NT2/D1 (cell line): ENCODE results near the gene TFCP2L1.

Source experiments
- DNase-seq: peaks from one replicate; pipeline ENCODE4 v3.0.0-alpha.2; 2011; ENCODE audit warnings: low read depth, low spot score
- H3K27me3 ChIP-seq: 2 replicates; pipeline ENCODE4 v1.6.0; 2011; ENCODE audit warnings: mild to moderate bottlenecking; ENCODE audit not compliant: insufficient read length, insufficient read depth
- H3K36me3 ChIP-seq: 2 replicates; pipeline ENCODE4 v1.6.1; 2011; ENCODE audit warnings: mild to moderate bottlenecking, low read length, mixed read lengths; ENCODE audit not compliant: insufficient read depth, insufficient read length
- H3K4me1 ChIP-seq: 2 replicates; pipeline ENCODE4 v1.5.1; 2011; ENCODE audit not compliant: insufficient read depth, insufficient read length
- H3K4me3 ChIP-seq: 2 replicates; pipeline ENCODE4 v1.5.1; 2011; ENCODE audit warnings: low read depth; ENCODE audit not compliant: insufficient read length
- H3K9ac ChIP-seq: 2 replicates; pipeline ENCODE4 v1.6.0; 2011; ENCODE audit warnings: low read depth; ENCODE audit not compliant: insufficient read length
- H3K9me3 ChIP-seq: 2 replicates; pipeline ENCODE4 v1.5.1; 2011; ENCODE audit warnings: mild to moderate bottlenecking, low read length; ENCODE audit not compliant: insufficient read depth
- SUZ12 ChIP-seq: IDR thresholded peaks from 2 replicates; pipeline ENCODE4 v1.6.1; 2011; ENCODE audit not compliant: insufficient read length, insufficient read depth; ENCODE audit errors: extremely low read depth
- YY1 ChIP-seq: IDR thresholded peaks from 2 replicates; pipeline ENCODE4 v1.6.1; 2011; ENCODE audit not compliant: insufficient read length, insufficient read depth
- ZNF274 ChIP-seq: IDR thresholded peaks from 2 replicates; pipeline ENCODE4 v1.6.1; 2011; ENCODE audit warnings: mild to moderate bottlenecking, low read depth, low read length

The TFCP2L1 gene

GRCh38 chr2:121202541-121203310, 82.3 kb downstream of the TFCP2L1 start:
- Histone ChIP-seq H3K27me3 (no peaks in the 10 kb centered on the region), H3K9me3 (no peaks in the 10 kb centered on the region), H3K36me3 (no peaks in the 10 kb centered on the region), H3K4me1 (peaks cover 7% of the 10 kb centered on the region), H3K9ac (no peak overlapping the region), H3K4me3 (no peak overlapping the region)
- TF ChIP-seq YY1 (no peak), SUZ12 (no peak), ZNF274 (no peak)
- no peak for DNase-seq

DNA sequence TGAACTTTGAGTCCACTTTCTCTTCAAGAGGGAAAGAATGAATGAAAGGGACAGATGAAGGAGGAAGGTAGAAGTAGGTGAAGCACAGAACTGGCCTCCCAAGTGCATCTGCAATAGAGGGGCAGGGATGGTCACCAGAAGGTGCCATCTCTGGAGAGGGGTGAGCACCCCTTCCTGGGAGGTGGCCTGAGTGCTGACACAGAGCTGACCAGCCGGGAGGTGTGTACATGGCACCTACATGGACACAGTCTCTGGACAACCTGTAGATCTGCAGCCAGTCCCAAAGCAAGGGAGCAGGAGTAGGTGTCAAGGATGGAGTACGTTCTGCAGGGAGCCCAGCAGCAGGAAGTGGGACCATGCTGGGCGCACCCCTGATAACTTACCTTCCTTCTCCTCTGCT, 83.2 kb downstream of the TFCP2L1 start:
- H3K36me3 ChIP-seq, result no peaks in the 10 kb centered on the region
- H3K4me1 ChIP-seq, result peaks cover 7% of the 10 kb centered on the region
- no peak overlapping the region for H3K9ac ChIP-seq
- TF ChIP-seq YY1, result no peak
- no peak for TF ChIP-seq SUZ12
- TF ChIP-seq ZNF274, result no peak
- no peaks in the 10 kb centered on the region for H3K27me3 ChIP-seq
- no peaks in the 10 kb centered on the region for H3K9me3 ChIP-seq
- H3K4me3 ChIP-seq, result no peak overlapping the region
- no peak for DNase-seq

- TF ChIP-seq SUZ12 (no peak), ZNF274 (no peak), YY1 (no peak)
- H3K27me3 ChIP-seq, result no peaks in the 10 kb centered on the region
- H3K36me3 ChIP-seq, result no peaks in the 10 kb centered on the region
- H3K9me3 ChIP-seq, result no peaks in the 10 kb centered on the region
- no peak for DNase-seq
- H3K4me3 ChIP-seq, result no peak overlapping the region
- H3K9ac ChIP-seq, result no peak overlapping the region
- peaks cover 7% of the 10 kb centered on the region for H3K4me1 ChIP-seq
These were observed 84.3 kb downstream of the TFCP2L1 start for GRCh38 chr2:121200419-121201315.

DNA sequence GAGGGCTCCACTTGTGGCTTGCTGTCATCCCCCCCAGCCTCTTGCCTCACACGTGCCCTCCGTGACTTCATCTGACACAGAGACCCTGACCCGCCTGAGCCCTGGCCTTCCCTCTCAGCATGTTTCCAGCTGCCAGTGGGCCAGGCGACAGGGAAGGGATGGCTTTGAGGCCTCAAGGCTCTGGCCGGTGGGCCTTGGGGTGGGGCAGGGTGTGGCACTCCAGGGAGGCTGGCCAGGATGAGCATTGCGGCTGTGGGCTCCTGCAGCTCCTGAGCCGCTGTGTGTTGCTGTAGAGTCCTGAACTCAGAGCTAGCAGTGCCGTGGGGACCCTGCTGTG, 85.0 kb downstream of the TFCP2L1 start:
- Histone ChIP-seq H3K9ac (no peak overlapping the region), H3K4me1 (peaks cover 9% of the 10 kb centered on the region), H3K4me3 (no peak overlapping the region), H3K27me3 (no peaks in the 10 kb centered on the region), H3K36me3 (no peaks in the 10 kb centered on the region), H3K9me3 (no peaks in the 10 kb centered on the region)
- DNase-seq, result no peak
- TF ChIP-seq YY1 (no peak), SUZ12 (no peak), ZNF274 (no peak)

GRCh38 chr2:121199281-121200010, 85.6 kb downstream of the TFCP2L1 start:
- DNase-seq, result no peak
- no peak overlapping the region for H3K4me3 ChIP-seq
- no peak overlapping the region for H3K9ac ChIP-seq
- TF ChIP-seq SUZ12 (no peak), ZNF274 (no peak), YY1 (no peak)
- H3K4me1 ChIP-seq, result peaks cover 14% of the 10 kb centered on the region
- H3K36me3 ChIP-seq, result no peaks in the 10 kb centered on the region
- H3K27me3 ChIP-seq, result no peaks in the 10 kb centered on the region
- H3K9me3 ChIP-seq, result no peaks in the 10 kb centered on the region

GRCh38 chr2:121197369-121198091, 87.5 kb downstream of the TFCP2L1 start:
- Histone ChIP-seq H3K36me3 (no peaks in the 10 kb centered on the region), H3K9ac (no peak overlapping the region), H3K4me1 (peaks cover 14% of the 10 kb centered on the region), H3K4me3 (no peak overlapping the region), H3K27me3 (no peaks in the 10 kb centered on the region), H3K9me3 (no peaks in the 10 kb centered on the region)
- no peak for TF ChIP-seq SUZ12
- no peak for TF ChIP-seq YY1
- no peak for TF ChIP-seq ZNF274
- no peak for DNase-seq

DNA sequence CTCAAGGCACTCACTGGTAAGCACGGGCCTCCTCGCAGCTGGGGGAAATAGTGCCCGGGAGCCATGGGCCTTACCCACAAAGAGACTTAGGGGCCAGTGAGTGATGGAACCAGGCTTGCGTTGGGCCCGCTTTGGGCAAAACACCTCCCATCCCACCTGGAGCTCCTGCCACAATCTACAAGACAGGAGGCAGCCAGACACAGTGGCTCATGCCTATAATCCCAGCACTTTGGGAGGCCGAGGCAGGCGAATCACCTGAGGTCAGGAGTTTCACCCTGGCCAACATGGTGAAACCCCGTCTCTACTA, 88.2 kb downstream of the TFCP2L1 start:
- Histone ChIP-seq H3K36me3 (no peaks in the 10 kb centered on the region), H3K9ac (no peak overlapping the region), H3K9me3 (no peaks in the 10 kb centered on the region), H3K27me3 (no peaks in the 10 kb centered on the region), H3K4me3 (no peak overlapping the region), H3K4me1 (peaks cover 14% of the 10 kb centered on the region)
- no peak for DNase-seq
- no peak for TF ChIP-seq ZNF274
- no peak for TF ChIP-seq YY1
- TF ChIP-seq SUZ12, result no peak
